ENCODE data around the gene TMEFF2. TPM values are rescaled to one million over a fixed set of nuclear protein-coding genes. Genes with fewer than 3 reads are reported as not detected.
"Not testable (repeated sequence)": the region's sequence is repeated elsewhere in the genome, so short reads cannot be mapped to it uniquely, and the experiment has no call there.

TMEFF2 gene
- total and polyA plus RNA-seq, 2 donors (not counting 1 experiment from before 2014, with no cell fraction given): not detected

DNA sequence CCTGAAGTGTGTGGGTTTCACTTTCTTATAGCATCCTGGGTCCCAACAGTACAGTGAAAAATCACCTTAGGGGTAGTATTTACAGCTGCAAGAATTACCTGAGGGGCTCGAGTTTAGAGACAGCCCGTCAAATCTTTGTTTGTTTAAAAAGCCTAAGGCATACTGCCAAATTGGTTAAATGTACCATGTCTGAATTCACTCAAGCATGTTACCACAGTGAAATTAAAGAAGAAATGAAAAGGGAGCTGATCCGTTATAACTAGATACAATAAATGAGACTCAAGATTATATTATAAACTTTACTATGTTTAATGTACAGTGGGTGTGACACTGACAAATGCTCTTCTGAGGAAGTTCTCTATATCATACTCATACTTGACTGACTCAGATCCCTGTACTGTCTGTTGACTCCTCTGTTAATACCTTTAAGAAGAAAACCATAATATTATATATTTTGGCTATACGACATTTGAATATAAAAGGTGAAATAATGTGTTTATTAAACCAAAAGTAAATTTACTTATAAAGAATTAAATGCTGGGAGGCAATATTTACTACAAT lies 107.3 kb downstream of the TMEFF2 start:
- Histone ChIP-seq H3K36me3 (replicated peaks in 1 of 2; ENCODE audit: control extremely low read depth in 1 of 2, control insufficient read depth in 1 of 2, extremely low read depth in 1 of 2, insufficient read depth in 2 of 2, low read length in 1 of 2) (no peaks in the 10 kb centered on the region), H3K79me2 (ENCODE audit: control insufficient read depth, insufficient read depth, low read length) (no peaks in the 10 kb centered on the region), H3K27ac (ENCODE audit: low read length in 2 of 2) (no peak overlapping the region), H3K9ac (ENCODE audit: low read length) (no peak overlapping the region), H3K9me3 (ENCODE audit: control extremely low read depth in 1 of 3, control insufficient read depth in 2 of 3, insufficient read depth in 1 of 3, low read length in 2 of 3) (no peaks in the 10 kb centered on the region), H3K4me3 (ENCODE audit: control extremely low read depth in 1 of 5, extremely low read depth in 1 of 5, insufficient read depth in 1 of 5, low read depth in 2 of 5, low read length in 4 of 5) (no peak overlapping the region), H2AFZ (ENCODE audit: insufficient read depth, low read depth, low read length, poor library complexity, severe bottlenecking) (no peak overlapping the region), H3K27me3 (replicated peaks in 1 of 4; ENCODE audit: control extremely low read depth in 1 of 4, control insufficient read depth in 3 of 4, insufficient read depth in 4 of 4, low read length in 3 of 4) (no peaks in the 10 kb centered on the region), H4K20me1 (ENCODE audit: control insufficient read depth, insufficient read depth, low read length, poor library complexity, severe bottlenecking) (no peaks in the 10 kb centered on the region), H3K4me2 (replicated peaks; ENCODE audit: low read depth, low read length, poor library complexity, severe bottlenecking) (no peak overlapping the region), H3K4me1 (ENCODE audit: control insufficient read depth in 2 of 2, insufficient read depth in 2 of 2, low read length in 2 of 2) (peaks cover 0 to 3% of the 10 kb centered on the region in 2 donors)
- Mint-ChIP-seq H3K9me3 (ENCODE audit: insufficient read depth) (no peaks in the 10 kb centered on the region), H3K4me3 (no peak overlapping the region), H3K27ac (no peak overlapping the region), H3K4me1 (peaks cover 5% of the 10 kb centered on the region), H3K27me3 (peaks cover 4% of the 10 kb centered on the region)
- WGBS (ENCODE audit: insufficient coverage): no CpG with 5 or more reads among the region's 4 CpGs
- ChIA-PET POLR2A (no interaction called here), CTCF (no interaction called here)
- TF ChIP-seq EZH2 (IDR thresholded peaks at IDR 0.05; ENCODE audit: borderline replicate concordance, insufficient read depth, low read depth, low read length, poor library complexity, severe bottlenecking): no peak
- TF ChIP-seq, protein P1, sequence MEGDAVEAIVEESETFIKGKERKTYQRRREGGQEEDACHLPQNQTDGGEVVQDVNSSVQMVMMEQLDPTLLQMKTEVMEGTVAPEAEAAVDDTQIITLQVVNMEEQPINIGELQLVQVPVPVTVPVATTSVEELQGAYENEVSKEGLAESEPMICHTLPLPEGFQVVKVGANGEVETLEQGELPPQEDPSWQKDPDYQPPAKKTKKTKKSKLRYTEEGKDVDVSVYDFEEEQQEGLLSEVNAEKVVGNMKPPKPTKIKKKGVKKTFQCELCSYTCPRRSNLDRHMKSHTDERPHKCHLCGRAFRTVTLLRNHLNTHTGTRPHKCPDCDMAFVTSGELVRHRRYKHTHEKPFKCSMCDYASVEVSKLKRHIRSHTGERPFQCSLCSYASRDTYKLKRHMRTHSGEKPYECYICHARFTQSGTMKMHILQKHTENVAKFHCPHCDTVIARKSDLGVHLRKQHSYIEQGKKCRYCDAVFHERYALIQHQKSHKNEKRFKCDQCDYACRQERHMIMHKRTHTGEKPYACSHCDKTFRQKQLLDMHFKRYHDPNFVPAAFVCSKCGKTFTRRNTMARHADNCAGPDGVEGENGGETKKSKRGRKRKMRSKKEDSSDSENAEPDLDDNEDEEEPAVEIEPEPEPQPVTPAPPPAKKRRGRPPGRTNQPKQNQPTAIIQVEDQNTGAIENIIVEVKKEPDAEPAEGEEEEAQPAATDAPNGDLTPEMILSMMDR (IDR thresholded peaks at IDR 0.05): no peak
- no peak for DNase-seq
- intact Hi-C loops (cut with micrococcal nuclease): no loop called here
- no peak for ATAC-seq (ENCODE audit: low read depth)

DNA sequence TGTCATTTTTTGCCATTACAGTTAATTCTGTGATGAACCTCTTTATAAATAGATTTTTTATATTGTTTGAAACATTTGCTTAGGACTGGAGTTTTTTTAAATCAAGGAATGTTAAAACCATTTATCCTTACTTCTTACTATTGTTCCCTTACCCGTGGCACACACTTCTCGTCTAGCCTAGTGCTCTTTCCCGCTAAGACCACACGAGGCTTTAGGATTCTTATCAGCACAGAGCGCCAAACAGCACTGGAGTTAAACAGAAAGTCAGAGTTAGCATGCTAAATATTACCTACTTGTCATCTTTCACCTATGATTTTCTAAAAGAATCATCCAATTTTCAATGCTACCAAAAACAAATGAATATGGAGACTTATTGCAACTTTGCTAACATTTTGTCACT lies 112.6 kb downstream of the TMEFF2 start:
- no peaks in the 10 kb centered on the region for H3K36me3 ChIP-seq (replicated peaks in 1 of 2; ENCODE audit: control extremely low read depth in 1 of 2, control insufficient read depth in 1 of 2, extremely low read depth in 1 of 2, insufficient read depth in 2 of 2, low read length in 1 of 2)
- H3K9ac ChIP-seq (ENCODE audit: low read length): no peak overlapping the region
- no peaks in the 10 kb centered on the region for H3K27me3 ChIP-seq (replicated peaks in 1 of 4; ENCODE audit: control extremely low read depth in 1 of 4, control insufficient read depth in 3 of 4, insufficient read depth in 4 of 4, low read length in 3 of 4)
- Mint-ChIP-seq H3K4me3 (no peak overlapping the region), H3K4me1 (peaks cover 1% of the 10 kb centered on the region), H3K27me3 (peaks cover 4% of the 10 kb centered on the region), H3K9me3 (ENCODE audit: insufficient read depth) (no peaks in the 10 kb centered on the region), H3K27ac (no peak overlapping the region)
- 74% methylated on average over 5 of the region's 5 CpGs for WGBS (ENCODE audit: insufficient coverage)
- TF ChIP-seq EZH2 (IDR thresholded peaks at IDR 0.05; ENCODE audit: borderline replicate concordance, insufficient read depth, low read depth, low read length, poor library complexity, severe bottlenecking): no peak
- TF ChIP-seq, protein P1 (IDR thresholded peaks at IDR 0.05): no peak
- CTCF ChIA-PET: no interaction called here
- no peaks in the 10 kb centered on the region for H4K20me1 ChIP-seq (ENCODE audit: control insufficient read depth, insufficient read depth, low read length, poor library complexity, severe bottlenecking)
- H3K4me2 ChIP-seq (replicated peaks; ENCODE audit: low read depth, low read length, poor library complexity, severe bottlenecking): no peak overlapping the region
- intact Hi-C loops (cut with micrococcal nuclease): no loop called here
- DNase-seq (no peak), ATAC-seq (ENCODE audit: low read depth) (no peak)
- H3K4me1 ChIP-seq (ENCODE audit: control insufficient read depth in 2 of 2, insufficient read depth in 2 of 2, low read length in 2 of 2): peaks cover 0 to under 1% of the 10 kb centered on the region in 2 donors
- H3K4me3 ChIP-seq (ENCODE audit: control extremely low read depth in 1 of 5, extremely low read depth in 1 of 5, insufficient read depth in 1 of 5, low read depth in 2 of 5, low read length in 4 of 5): no peak overlapping the region
- no peak overlapping the region for H3K27ac ChIP-seq (ENCODE audit: low read length in 2 of 2)
- no peak overlapping the region for H2AFZ ChIP-seq (ENCODE audit: insufficient read depth, low read depth, low read length, poor library complexity, severe bottlenecking)
- H3K9me3 ChIP-seq (ENCODE audit: control extremely low read depth in 1 of 3, control insufficient read depth in 2 of 3, insufficient read depth in 1 of 3, low read length in 2 of 3): no peaks in the 10 kb centered on the region
- no peaks in the 10 kb centered on the region for H3K79me2 ChIP-seq (ENCODE audit: control insufficient read depth, insufficient read depth, low read length)
- POLR2A ChIA-PET: no interaction called here

DNA sequence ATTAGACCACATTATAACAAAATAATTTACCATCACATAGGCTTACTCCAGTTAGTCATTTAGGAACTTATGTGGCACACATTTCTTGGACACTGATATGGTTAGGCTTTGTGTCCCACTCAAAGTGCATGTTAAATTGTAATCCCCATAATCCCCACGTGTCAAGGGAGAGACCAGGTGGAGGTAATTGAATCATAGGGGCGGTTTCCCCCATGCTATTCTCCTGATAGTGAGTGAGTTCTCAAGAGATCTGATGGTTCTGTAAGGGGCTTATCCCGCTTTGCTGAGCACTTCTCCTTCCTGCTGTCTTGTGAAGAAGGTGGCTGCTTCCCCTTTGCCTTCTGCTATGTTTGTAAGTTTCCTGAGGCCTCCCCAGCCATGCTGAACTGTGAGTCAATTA lies 114.6 kb downstream of the TMEFF2 start:
- H3K4me2 ChIP-seq (replicated peaks; ENCODE audit: low read depth, low read length, poor library complexity, severe bottlenecking); H3K4me1 Mint-ChIP-seq; H3K27me3 Mint-ChIP-seq; H3K9ac ChIP-seq (ENCODE audit: low read length); H4K20me1 ChIP-seq (ENCODE audit: control insufficient read depth, insufficient read depth, low read length, poor library complexity, severe bottlenecking); H3K27ac ChIP-seq (ENCODE audit: low read length in 2 of 2); H3K4me3 Mint-ChIP-seq; POLR2A ChIA-PET; H2AFZ ChIP-seq (ENCODE audit: insufficient read depth, low read depth, low read length, poor library complexity, severe bottlenecking); H3K36me3 ChIP-seq (replicated peaks in 1 of 2; ENCODE audit: control extremely low read depth in 1 of 2, control insufficient read depth in 1 of 2, extremely low read depth in 1 of 2, insufficient read depth in 2 of 2, low read length in 1 of 2); H3K27ac Mint-ChIP-seq; H3K9me3 Mint-ChIP-seq (ENCODE audit: insufficient read depth); H3K9me3 ChIP-seq (ENCODE audit: control extremely low read depth in 1 of 3, control insufficient read depth in 2 of 3, insufficient read depth in 1 of 3, low read length in 2 of 3); H3K27me3 ChIP-seq (replicated peaks in 1 of 4; ENCODE audit: control extremely low read depth in 1 of 4, control insufficient read depth in 3 of 4, insufficient read depth in 4 of 4, low read length in 3 of 4); H3K79me2 ChIP-seq (ENCODE audit: control insufficient read depth, insufficient read depth, low read length); ATAC-seq (ENCODE audit: low read depth); intact Hi-C loops (cut with micrococcal nuclease); CTCF ChIA-PET; H3K4me1 ChIP-seq (ENCODE audit: control insufficient read depth in 2 of 2, insufficient read depth in 2 of 2, low read length in 2 of 2); DNase-seq; H3K4me3 ChIP-seq (ENCODE audit: control extremely low read depth in 1 of 5, extremely low read depth in 1 of 5, insufficient read depth in 1 of 5, low read depth in 2 of 5, low read length in 4 of 5): not testable (repeated sequence)
- WGBS (ENCODE audit: insufficient coverage): no CpG with 5 or more reads among the region's 3 CpGs

Data from B cell (primary cell).